Skeletal muscle tissue (tissue), 4 donors: Measurements from ENCODE around the gene DDX39B. TPM values are rescaled to one million over a fixed set of nuclear protein-coding genes. Genes with fewer than 3 reads are reported as not detected.
"Not testable (repeated sequence)": the region's sequence is repeated elsewhere in the genome, so short reads cannot be mapped to it uniquely, and the experiment has no call there.

ENCODE experiments used
- H3K27ac ChIP-seq: one replicate; pipeline ENCODE4 v1.7.0; 2013; ENCODE audit warnings: mild to moderate bottlenecking, low read depth, low read length, inconsistent platforms
- H3K27me3 ChIP-seq, 3 donors: one replicate each; pipeline ENCODE4 v1.7.0; 2013; ENCODE audit warnings: low read length in 3 of 3; ENCODE audit not compliant: control insufficient read depth in 3 of 3, insufficient read depth in 3 of 3
- H3K36me3 ChIP-seq, 3 donors: one replicate each; pipeline ENCODE4 v1.7.0; 2013; ENCODE audit warnings: low read length in 3 of 3; ENCODE audit not compliant: control insufficient read depth in 3 of 3, insufficient read depth in 3 of 3
- H3K4me1 ChIP-seq, 3 donors: one replicate each; pipeline ENCODE4 v1.7.0; 2013; ENCODE audit warnings: low read length in 3 of 3, mild to moderate bottlenecking in 3 of 3; ENCODE audit not compliant: control insufficient read depth in 3 of 3, insufficient read depth in 3 of 3
- H3K4me3 ChIP-seq, 3 donors: one replicate each; pipeline ENCODE4 v1.7.0; 2013; ENCODE audit warnings: low read length in 3 of 3
- H3K9ac ChIP-seq, 3 donors: one replicate each; pipeline ENCODE4 v1.7.0; 2013; ENCODE audit warnings: low read length in 3 of 3, mild to moderate bottlenecking in 3 of 3, moderate library complexity in 2 of 3, low read depth in 1 of 3
- H3K9me3 ChIP-seq, 3 donors: one replicate each; pipeline ENCODE4 v1.7.0; 2013; ENCODE audit warnings: low read length in 3 of 3; ENCODE audit not compliant: control insufficient read depth in 3 of 3
- total RNA-seq: library from RNA; depleted of rRNA; stranded (reverse); fragments of >200 nt; gene quantifications from one replicate; pipeline ENCODE4 v1.2.3, GENCODE V29; 2014
- donor health status: Osteomylitis.

Gene DDX39B
- total RNA-seq, 1 donor from 2014 or later = 436 TPM

- H3K9me3 ChIP-seq = no peaks in the 10 kb centered on the region
- no peak overlapping the region for H3K9ac ChIP-seq
- H3K36me3 ChIP-seq = peaks cover 0 to 6% (median 2%) of the 10 kb centered on the region in 3 donors
- peaks cover 2 to 5% (median 2%) of the 10 kb centered on the region in 3 donors for H3K4me1 ChIP-seq
- H3K4me3 ChIP-seq = no peak overlapping the region
- H3K27me3 ChIP-seq = peaks cover 9 to 35% (median 18%) of the 10 kb centered on the region in 3 donors
- no peak overlapping the region for H3K27ac ChIP-seq
Observed at GRCh38 chr6:31502586-31502985, 39.2 kb downstream of the DDX39B start.

- not testable (repeated sequence) for H3K36me3 ChIP-seq, H3K9ac ChIP-seq, H3K4me3 ChIP-seq, H3K27ac ChIP-seq, H3K4me1 ChIP-seq, H3K9me3 ChIP-seq
- peaks cover 9 to 31% (median 20%) of the 10 kb centered on the region in 3 donors for H3K27me3 ChIP-seq
Observed at GRCh38 chr6:31499648-31500047, 42.2 kb downstream of the DDX39B start.

DNA sequence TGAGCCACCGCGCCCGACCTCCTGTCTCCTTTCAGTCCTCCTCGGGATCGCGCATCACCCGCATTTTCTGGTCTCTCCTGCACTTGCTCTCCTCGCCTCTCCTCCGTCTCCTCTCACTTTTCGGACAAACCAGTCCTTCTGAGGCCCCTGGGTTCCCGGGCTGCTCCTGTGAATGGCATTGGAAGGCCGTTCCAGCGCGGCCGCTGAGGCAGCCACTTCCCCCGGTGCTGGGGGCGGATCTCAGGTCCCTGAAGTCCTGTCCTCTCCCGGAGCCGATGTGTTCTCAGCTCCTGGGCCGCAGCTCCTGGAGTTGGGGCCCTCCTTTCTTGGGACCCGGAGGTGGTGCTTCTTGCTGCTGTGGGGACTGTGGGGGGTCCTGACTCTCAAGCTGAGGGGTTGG, 43.1 kb downstream of the DDX39B start:
- no peak overlapping the region for H3K9ac ChIP-seq
- H3K4me3 ChIP-seq = peak overlapping the region in 1 of 3 donors; percentile 30
- no peak overlapping the region for H3K27ac ChIP-seq
- no peaks in the 10 kb centered on the region for H3K36me3 ChIP-seq
- peaks cover 9 to 37% (median 22%) of the 10 kb centered on the region in 3 donors for H3K27me3 ChIP-seq
- H3K4me1 ChIP-seq = peaks cover 12% of the 10 kb centered on the region in 3 donors
- H3K9me3 ChIP-seq = no peaks in the 10 kb centered on the region

DNA sequence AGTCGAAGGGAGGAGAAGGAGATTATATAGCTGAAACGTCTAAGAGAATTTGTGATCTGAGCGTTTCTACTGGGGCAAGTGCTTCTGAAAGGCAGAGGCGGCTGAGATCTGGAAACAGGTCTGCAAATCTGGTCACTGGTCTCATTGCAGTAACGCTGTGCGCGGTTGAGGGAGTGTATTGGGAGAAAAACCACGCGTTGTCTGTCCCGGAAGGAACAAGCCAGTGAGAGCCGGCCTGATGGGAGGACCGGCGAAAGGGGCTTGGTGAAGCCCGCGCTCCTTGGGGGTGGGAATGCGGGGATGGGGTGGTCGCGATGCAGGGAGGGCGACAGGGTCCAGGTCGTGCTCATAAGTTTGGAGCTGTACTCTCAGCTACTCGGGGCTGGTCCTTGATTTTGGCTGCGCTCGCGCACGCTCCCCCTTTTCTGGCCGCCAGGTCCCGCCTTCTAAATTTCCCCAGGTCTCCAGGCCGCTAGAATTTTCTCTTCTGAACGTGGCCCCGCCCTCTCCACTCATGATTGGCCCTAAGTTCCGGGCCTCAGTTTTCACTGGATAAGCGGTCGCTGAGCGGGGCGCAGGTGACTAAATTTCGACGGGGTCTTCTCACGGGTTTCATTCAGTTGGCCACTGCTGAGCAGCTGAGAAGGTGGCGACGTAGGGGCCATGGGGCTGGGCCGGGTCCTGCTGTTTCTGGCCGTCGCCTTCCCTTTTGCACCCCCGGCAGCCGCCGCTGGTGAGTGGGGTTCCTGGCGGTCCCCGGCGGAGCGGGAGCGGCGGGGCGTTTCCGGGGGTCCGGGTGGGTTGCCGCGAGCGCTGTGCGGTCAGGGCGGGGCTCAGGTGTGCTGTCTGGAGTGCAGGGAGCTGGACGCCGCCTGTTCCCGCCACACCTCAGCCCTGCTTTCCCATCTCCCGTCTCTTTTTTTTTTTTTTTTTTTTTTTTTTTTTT, 44.0 kb downstream of the DDX39B start, which contains the start of gene MICB:
MICB (plus strand) TSS at position 615 of the 946 bp plus-strand sequence; CDS start at position 664, 49 bp downstream.
- Histone ChIP-seq H3K9me3 (no peaks in the 10 kb centered on the region), H3K4me3 (peak within 1 kb of the TSS; percentile 65 to 71 (median 67)), H3K9ac (peak within 1 kb of the TSS; percentile 40 to 65 (median 57)), H3K36me3 (no peaks in the 10 kb centered on the region), H3K27ac (no peak within 1 kb of the TSS), H3K4me1 (peaks cover 13 to 14% (median 14%) of the 10 kb centered on the region in 3 donors), H3K27me3 (peaks cover 9 to 39% (median 22%) of the 10 kb centered on the region in 3 donors)

DNA sequence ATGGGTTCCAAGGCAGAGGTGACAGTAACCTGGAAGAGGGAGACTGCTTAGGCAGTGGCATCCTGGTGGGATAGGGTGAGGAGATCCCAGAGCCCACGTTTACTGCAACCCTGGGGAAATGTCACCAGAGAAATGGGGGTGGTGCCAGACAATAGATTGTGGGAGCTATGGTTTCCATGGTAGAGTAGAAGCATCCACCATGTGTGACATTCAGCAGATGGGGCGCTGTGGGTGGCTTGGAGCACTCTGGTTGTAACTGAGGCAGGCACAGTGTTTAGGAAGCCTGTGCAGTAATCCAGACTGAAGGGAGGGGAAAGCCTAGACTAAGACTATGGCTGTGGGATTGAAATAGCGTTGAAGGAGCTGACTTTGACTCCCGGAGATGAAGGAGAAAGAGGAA, 45.0 kb downstream of the DDX39B start:
- Histone ChIP-seq H3K27me3 (peaks cover 9 to 42% (median 22%) of the 10 kb centered on the region in 3 donors), H3K4me1 (peaks cover 13 to 14% (median 14%) of the 10 kb centered on the region in 3 donors)
- H3K36me3 ChIP-seq, H3K9me3 ChIP-seq, H3K4me3 ChIP-seq, H3K9ac ChIP-seq, H3K27ac ChIP-seq: not testable (repeated sequence)

GRCh38 chr6:31495580-31495979, 46.2 kb downstream of the DDX39B start:
- H3K4me3 ChIP-seq = no peak overlapping the region
- H3K4me1 ChIP-seq = peaks cover 13 to 14% (median 14%) of the 10 kb centered on the region in 3 donors
- no peak overlapping the region for H3K9ac ChIP-seq
- no peaks in the 10 kb centered on the region for H3K9me3 ChIP-seq
- H3K27me3 ChIP-seq = peaks cover 9 to 45% (median 17%) of the 10 kb centered on the region in 3 donors
- H3K36me3 ChIP-seq = no peaks in the 10 kb centered on the region
- no peak overlapping the region for H3K27ac ChIP-seq

DNA sequence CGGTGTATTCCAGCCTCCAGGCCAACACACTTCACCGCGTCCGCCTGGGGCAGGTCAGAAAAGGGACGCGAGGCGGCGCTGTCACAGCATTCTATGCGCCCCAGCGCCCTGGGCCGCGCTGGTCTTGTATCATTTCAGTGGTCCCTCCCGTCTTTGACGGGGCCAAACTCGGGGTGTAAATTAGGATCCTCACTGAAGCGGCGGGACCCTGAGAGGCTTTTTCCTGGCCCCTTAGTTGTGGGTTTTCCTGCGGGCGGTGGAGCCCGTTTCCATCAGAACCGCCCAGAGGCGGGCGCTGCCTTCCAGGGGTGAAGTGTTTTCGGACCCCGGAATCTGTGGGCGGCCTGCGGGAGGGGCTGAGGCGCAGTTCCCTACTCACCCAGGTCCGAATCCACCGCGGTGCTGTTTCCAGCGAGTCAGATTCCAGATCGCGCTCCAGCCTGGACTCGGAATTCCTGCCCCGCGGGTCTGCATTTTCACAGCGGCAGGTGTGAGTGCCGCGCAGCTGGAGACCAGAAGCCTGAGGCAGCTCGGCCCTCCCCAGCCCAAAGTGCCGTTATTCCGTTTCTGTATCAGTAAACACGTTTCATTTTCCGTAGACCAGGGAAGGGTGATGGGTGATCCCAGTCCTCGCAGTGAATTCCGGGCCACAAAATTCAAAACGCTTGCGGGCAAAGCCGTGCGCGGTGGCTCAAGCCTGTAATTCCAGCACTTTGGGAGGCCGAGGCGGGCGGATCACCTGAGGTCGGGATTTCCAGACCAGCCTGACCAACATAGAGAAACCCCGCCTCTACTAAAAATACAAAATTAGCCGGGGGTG, 47.7 kb downstream of the DDX39B start:
- Histone ChIP-seq H3K9ac (peak overlapping the region; percentile 50 to 82 (median 73)), H3K36me3 (no peaks in the 10 kb centered on the region), H3K4me3 (peak overlapping the region; percentile 62 to 83 (median 70)), H3K9me3 (no peaks in the 10 kb centered on the region), H3K4me1 (peaks cover 13 to 14% (median 14%) of the 10 kb centered on the region in 3 donors), H3K27me3 (peaks cover 8 to 47% (median 15%) of the 10 kb centered on the region in 3 donors), H3K27ac (peak overlapping the region; percentile 45)

- not testable (repeated sequence) for H3K4me3 ChIP-seq, H3K36me3 ChIP-seq, H3K27ac ChIP-seq, H3K9me3 ChIP-seq
- peaks cover 13 to 14% (median 14%) of the 10 kb centered on the region in 3 donors for H3K4me1 ChIP-seq
- peak overlapping the region in 2 of 3 donors; percentile 4 to 73 for H3K9ac ChIP-seq
- peaks cover 4 to 42% (median 11%) of the 10 kb centered on the region in 3 donors for H3K27me3 ChIP-seq
Observed at GRCh38 chr6:31493550-31493874, 48.3 kb downstream of the DDX39B start.

DNA sequence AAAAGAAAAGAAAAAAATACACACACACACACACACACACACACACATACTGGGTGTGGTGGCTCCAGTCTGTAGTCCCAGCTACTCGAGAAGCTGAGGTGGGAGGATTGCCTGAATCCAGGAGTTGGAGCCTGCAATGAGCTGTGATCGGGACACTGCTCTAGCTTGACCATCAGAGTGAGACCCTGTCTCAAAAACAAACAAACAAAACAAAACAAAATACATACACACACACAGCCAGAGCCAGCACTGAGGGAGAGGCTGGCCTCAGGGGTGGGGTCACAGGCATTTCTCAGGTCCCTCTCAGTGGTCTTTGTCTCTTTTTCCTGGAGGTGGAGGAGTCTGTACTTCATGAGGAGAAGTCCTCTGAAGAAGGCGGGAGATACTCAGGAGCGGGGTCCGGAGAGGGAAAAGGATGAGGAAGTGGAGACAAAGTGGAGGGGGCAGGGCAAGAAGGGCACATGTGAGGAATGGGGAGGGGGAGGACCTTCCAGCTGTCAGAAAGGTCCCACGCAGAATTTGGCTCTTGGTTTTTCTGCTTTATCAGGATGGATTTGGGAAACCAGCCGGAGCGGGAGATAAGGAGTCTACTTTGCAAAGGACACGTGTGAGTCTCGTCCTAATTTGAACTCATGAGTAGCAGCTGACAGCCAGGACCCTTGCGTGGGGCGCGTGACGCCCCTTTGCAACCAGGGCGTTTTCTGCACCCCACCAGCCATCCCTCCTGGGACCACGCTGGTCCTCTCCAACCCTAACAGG, 51.5 kb downstream of the DDX39B start:
- Histone ChIP-seq H3K9ac (no peak overlapping the region), H3K4me3 (no peak overlapping the region), H3K27me3 (peaks cover 4 to 26% (median 5%) of the 10 kb centered on the region in 3 donors), H3K9me3 (no peaks in the 10 kb centered on the region), H3K27ac (no peak overlapping the region), H3K4me1 (peaks cover 4 to 10% (median 8%) of the 10 kb centered on the region in 3 donors), H3K36me3 (no peaks in the 10 kb centered on the region)
